Fibroblast of lung (primary cell): ENCODE data around the gene AGAP1. TPM values are rescaled to one million over a fixed set of nuclear protein-coding genes. Genes with fewer than 3 reads are reported as not detected.
A peak's percentile ranks its signal among the peaks of the same experiment; 100 is the strongest.

Experiments
- DNase-seq, 2 donors: peaks; one replicate each; pipeline versions ENCODE4 v3.0.0 to v3.0.0-alpha.2; 2010; ENCODE audit warnings: low read depth in 2 of 2
- H2AFZ ChIP-seq: 2 replicates; pipeline ENCODE4 v1.5.1; 2012; ENCODE audit warnings: low read length, control low read depth, inconsistent platforms
- H3K27ac ChIP-seq: 2 replicates; pipeline ENCODE4 v1.5.1; 2011; ENCODE audit warnings: low read length, control low read depth; ENCODE audit not compliant: insufficient read depth
- H3K27me3 ChIP-seq: 2 replicates; pipeline ENCODE4 v1.5.1; 2011; ENCODE audit warnings: mild to moderate bottlenecking, low read length; ENCODE audit not compliant: control insufficient read depth, insufficient read depth
- H3K36me3 ChIP-seq: 2 replicates; pipeline ENCODE4 v1.5.1; 2011; ENCODE audit warnings: low read length; ENCODE audit not compliant: control insufficient read depth, insufficient read depth
- H3K4me1 ChIP-seq: 2 replicates; pipeline ENCODE4 v1.5.1; 2011; ENCODE audit warnings: low read length; ENCODE audit not compliant: control insufficient read depth, insufficient read depth; ENCODE audit errors: extremely low read depth
- H3K4me2 ChIP-seq: 2 replicates; pipeline ENCODE4 v1.5.1; 2011; ENCODE audit warnings: low read length, control low read depth; ENCODE audit not compliant: insufficient read depth; ENCODE audit errors: extremely low read depth
- H3K4me3 ChIP-seq, 4 experiments: fragments of 200-600 bp in 1 of 4; sonication (generic) in 1 of 4; replicated peaks in 1 of 4; 2 replicates each; pipeline ENCODE4 v1.5.1; 2011 to 2016; ENCODE audit warnings: low read length in 4 of 4, low read depth in 3 of 4, mild to moderate bottlenecking in 3 of 4, control low read depth in 2 of 4, inconsistent platforms in 1 of 4, mixed read lengths in 1 of 4; ENCODE audit not compliant: insufficient read depth in 1 of 4; ENCODE audit errors: control extremely low read depth in 1 of 4
- H3K79me2 ChIP-seq: 2 replicates; pipeline ENCODE4 v1.5.1; 2012; ENCODE audit warnings: mild to moderate bottlenecking, low read length, inconsistent platforms; ENCODE audit not compliant: control insufficient read depth, insufficient read depth
- H3K9ac ChIP-seq: 2 replicates; pipeline ENCODE4 v1.5.1; 2011; ENCODE audit warnings: mild to moderate bottlenecking, low read length, control low read depth; ENCODE audit not compliant: insufficient read depth
- H3K9me3 ChIP-seq: 2 replicates; pipeline ENCODE4 v1.5.1; 2012; ENCODE audit warnings: low read depth, low read length; ENCODE audit not compliant: control insufficient read depth, insufficient read depth
- H4K20me1 ChIP-seq: 2 replicates; pipeline ENCODE4 v1.5.1; 2011; ENCODE audit warnings: low read length; ENCODE audit not compliant: control insufficient read depth, insufficient read depth; ENCODE audit errors: extremely low read depth
- EZH2 ChIP-seq: IDR thresholded peaks from 2 replicates; pipeline ENCODE4 v1.5.1; 2012; ENCODE audit warnings: low read length, control low read depth, mild to moderate bottlenecking; ENCODE audit errors: missing control alignments
- polyA plus RNA-seq, 2 donors: library from polyadenylated mRNA; depleted of rRNA in 1 of 2; stranded (reverse) in 1 of 2; unstranded in 1 of 2; fragments of >200 nt; gene quantifications; 2 replicates each; pipeline ENCODE4 v1.2.1, GENCODE V29; 2011 to 2012; ENCODE audit warnings: missing spikeins in 1 of 2
- total RNA-seq: library from RNA; depleted of rRNA; stranded (reverse); fragments of >200 nt; gene quantifications from 2 replicates; pipeline ENCODE4 v1.2.1, GENCODE V29; 2014
- TF ChIP-seq, protein P1 (sequence below), 2 donors: IDR thresholded peaks in 1 of 2; conservative IDR thresholded peaks in 1 of 2; 1 replicate in 1 of 2; 2 replicates in 1 of 2; pipeline ENCODE4 v1.5.1; 2011 to 2012; ENCODE audit warnings: low read length in 2 of 2, control low read depth in 1 of 2, inconsistent platforms in 1 of 2, low read depth in 1 of 2, mild to moderate bottlenecking in 1 of 2

AGAP1 gene
- total and polyA plus RNA-seq, 2 donors (not counting 1 experiment from before 2014, with no cell fraction given) = 10.6 to 14.0 TPM

DNA sequence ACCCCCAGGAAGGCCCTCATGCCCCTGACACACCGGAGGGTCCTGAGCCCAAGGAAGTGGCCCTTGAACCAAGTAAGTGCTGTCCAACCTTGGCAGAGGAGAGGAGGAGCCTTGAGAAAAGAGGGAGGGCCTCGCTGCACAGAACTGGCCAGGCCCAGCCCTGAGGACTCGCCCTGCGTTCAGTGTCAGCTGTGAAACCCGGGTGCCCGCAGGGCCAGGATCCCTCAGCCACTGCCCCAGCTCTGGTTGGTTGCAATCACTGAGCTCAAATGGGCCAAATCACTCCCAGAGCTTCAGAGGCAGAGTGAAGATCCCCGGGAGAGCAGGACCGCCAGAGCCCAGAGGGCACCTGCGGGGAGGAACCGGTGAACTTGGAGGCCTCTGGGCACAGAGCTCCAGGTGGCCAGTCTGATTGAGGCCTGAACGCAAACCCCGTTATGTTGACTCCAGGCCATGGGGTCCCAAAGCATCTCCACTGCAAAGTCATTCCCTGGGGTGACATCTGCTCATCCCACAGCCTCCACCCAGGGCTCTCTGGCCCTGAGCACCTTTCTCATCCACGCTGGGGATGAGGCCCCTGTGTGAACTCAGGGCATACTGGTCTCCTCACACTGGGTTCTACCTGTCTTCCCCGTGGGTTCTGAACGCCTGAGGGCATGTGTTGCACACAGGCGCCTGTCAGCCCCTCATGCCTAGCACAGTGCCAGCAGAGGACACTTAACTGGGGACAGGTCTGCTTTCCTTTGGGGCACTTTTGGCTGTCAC lies 662.4 kb downstream of the AGAP1 start:
- Histone ChIP-seq H3K4me3 (no peak overlapping the region), H3K27me3 (peaks cover 12% of the 10 kb centered on the region), H3K27ac (no peak overlapping the region), H3K9me3 (no peaks in the 10 kb centered on the region), H3K9ac (no peak overlapping the region), H3K4me2 (no peak overlapping the region), H3K36me3 (no peaks in the 10 kb centered on the region), H3K79me2 (no peaks in the 10 kb centered on the region), H2AFZ (no peak overlapping the region), H4K20me1 (no peaks in the 10 kb centered on the region), H3K4me1 (no peaks in the 10 kb centered on the region)
- DNase-seq = no peak
- TF ChIP-seq, protein P1, sequence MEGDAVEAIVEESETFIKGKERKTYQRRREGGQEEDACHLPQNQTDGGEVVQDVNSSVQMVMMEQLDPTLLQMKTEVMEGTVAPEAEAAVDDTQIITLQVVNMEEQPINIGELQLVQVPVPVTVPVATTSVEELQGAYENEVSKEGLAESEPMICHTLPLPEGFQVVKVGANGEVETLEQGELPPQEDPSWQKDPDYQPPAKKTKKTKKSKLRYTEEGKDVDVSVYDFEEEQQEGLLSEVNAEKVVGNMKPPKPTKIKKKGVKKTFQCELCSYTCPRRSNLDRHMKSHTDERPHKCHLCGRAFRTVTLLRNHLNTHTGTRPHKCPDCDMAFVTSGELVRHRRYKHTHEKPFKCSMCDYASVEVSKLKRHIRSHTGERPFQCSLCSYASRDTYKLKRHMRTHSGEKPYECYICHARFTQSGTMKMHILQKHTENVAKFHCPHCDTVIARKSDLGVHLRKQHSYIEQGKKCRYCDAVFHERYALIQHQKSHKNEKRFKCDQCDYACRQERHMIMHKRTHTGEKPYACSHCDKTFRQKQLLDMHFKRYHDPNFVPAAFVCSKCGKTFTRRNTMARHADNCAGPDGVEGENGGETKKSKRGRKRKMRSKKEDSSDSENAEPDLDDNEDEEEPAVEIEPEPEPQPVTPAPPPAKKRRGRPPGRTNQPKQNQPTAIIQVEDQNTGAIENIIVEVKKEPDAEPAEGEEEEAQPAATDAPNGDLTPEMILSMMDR (conservative IDR thresholded peaks at IDR 0.05 in 1 of 2, IDR thresholded peaks at IDR 0.05 in 1 of 2; ENCODE audit: low read depth in 1 of 2, low read length in 2 of 2) = no peak
- no peak for TF ChIP-seq EZH2

DNA sequence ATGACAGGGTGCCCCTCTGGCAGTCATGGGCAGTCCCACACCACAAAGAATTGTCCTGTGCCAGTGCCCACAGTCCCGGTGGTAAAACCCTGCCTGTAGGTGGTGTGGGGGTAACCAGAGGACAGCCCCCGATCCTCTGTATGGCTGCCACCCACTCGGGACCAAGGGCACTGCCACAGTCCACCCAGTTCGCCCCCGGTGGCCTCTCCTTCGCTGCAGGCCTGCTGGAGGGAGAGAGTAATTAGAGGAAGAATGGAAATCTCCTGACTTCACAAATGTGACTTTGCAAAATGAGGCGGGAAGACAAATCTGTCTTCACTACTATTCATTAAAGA lies 663.0 kb downstream of the AGAP1 start:
- Histone ChIP-seq H3K9ac (no peak overlapping the region), H3K27me3 (peaks cover 15% of the 10 kb centered on the region), H3K36me3 (no peaks in the 10 kb centered on the region), H2AFZ (no peak overlapping the region), H3K27ac (no peak overlapping the region), H3K79me2 (no peaks in the 10 kb centered on the region), H3K4me2 (no peak overlapping the region), H4K20me1 (no peaks in the 10 kb centered on the region), H3K4me1 (no peaks in the 10 kb centered on the region), H3K9me3 (no peaks in the 10 kb centered on the region), H3K4me3 (no peak overlapping the region)
- TF ChIP-seq EZH2 = no peak
- TF ChIP-seq, protein P1 (conservative IDR thresholded peaks at IDR 0.05 in 1 of 2, IDR thresholded peaks at IDR 0.05 in 1 of 2; ENCODE audit: low read depth in 1 of 2, low read length in 2 of 2) = no peak
- DNase-seq = no peak

DNA sequence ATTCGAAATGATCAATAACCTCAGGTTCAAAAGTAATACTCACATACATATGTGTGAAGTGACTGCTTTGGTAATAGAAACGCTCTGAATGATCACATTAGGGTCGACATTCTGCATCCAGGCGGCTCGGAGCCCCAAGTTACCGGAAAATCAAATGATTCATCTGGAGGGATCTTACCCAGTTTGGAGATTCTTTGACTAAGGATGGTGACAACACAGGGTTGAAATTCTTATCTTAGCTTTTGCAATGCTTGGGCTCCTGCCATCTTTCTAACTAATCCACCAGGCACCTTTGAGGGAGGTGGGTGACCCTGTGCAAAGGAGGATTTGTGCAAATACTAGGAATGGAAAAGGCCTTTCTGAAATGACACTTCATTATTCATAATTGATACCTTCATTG lies 663.5 kb downstream of the AGAP1 start:
- Histone ChIP-seq H3K79me2 (no peaks in the 10 kb centered on the region), H3K4me2 (no peak overlapping the region), H3K27me3 (peaks cover 17% of the 10 kb centered on the region), H3K9me3 (no peaks in the 10 kb centered on the region), H2AFZ (no peak overlapping the region), H3K27ac (no peak overlapping the region), H3K9ac (no peak overlapping the region), H3K4me3 (no peak overlapping the region), H4K20me1 (no peaks in the 10 kb centered on the region), H3K36me3 (no peaks in the 10 kb centered on the region), H3K4me1 (no peaks in the 10 kb centered on the region)
- no peak for TF ChIP-seq EZH2
- TF ChIP-seq, protein P1 (conservative IDR thresholded peaks at IDR 0.05 in 1 of 2, IDR thresholded peaks at IDR 0.05 in 1 of 2; ENCODE audit: low read depth in 1 of 2, low read length in 2 of 2) = no peak
- peak in 1 of 2 donors; percentile 65 for DNase-seq
